ENCODE data around the gene ANO1. TPM values are rescaled to one million over a fixed set of nuclear protein-coding genes. Genes with fewer than 3 reads are reported as not detected.

The ANO1 gene
- total RNA-seq, result 0.89 and 1.1 TPM in 2 replicates

- Histone ChIP-seq H3K27me3 (ENCODE audit: control insufficient read depth, insufficient read depth, low read length) (peaks cover 45% of the 10 kb centered on the region), H3K36me3 (ENCODE audit: control insufficient read depth, insufficient read depth, low read length) (no peaks in the 10 kb centered on the region), H3K4me3 (ENCODE audit: low read depth, low read length) (no peak within 1 kb of the TSS)
- TF ChIP-seq CTCF (IDR thresholded peaks at IDR 0.05; ENCODE audit: insufficient read depth, low read length, poor library complexity, severe bottlenecking), result no peak
- no peak for DNase-seq (ENCODE audit: low read depth)
These were observed at the start of gene ANO1 for GRCh38 chr11:70078095-70078780. Gene ANO1, plus strand, starts transcription at chr11:70078317. Its CDS starts 290 bp downstream, at chr11:70078607.

- Histone ChIP-seq H3K36me3 (ENCODE audit: control insufficient read depth, insufficient read depth, low read length) (no peaks in the 10 kb centered on the region), H3K4me3 (ENCODE audit: low read depth, low read length) (no peak overlapping the region), H3K27me3 (ENCODE audit: control insufficient read depth, insufficient read depth, low read length) (no peaks in the 10 kb centered on the region)
- no peak for DNase-seq (ENCODE audit: low read depth)
- TF ChIP-seq CTCF (IDR thresholded peaks at IDR 0.05; ENCODE audit: insufficient read depth, low read length, poor library complexity, severe bottlenecking), result no peak
These were observed 48.8 kb upstream of the ANO1 start for GRCh38 chr11:70029115-70029860.

- TF ChIP-seq CTCF (IDR thresholded peaks at IDR 0.05; ENCODE audit: insufficient read depth, low read length, poor library complexity, severe bottlenecking), result no peak
- no peaks in the 10 kb centered on the region for H3K36me3 ChIP-seq (ENCODE audit: control insufficient read depth, insufficient read depth, low read length)
- no peaks in the 10 kb centered on the region for H3K27me3 ChIP-seq (ENCODE audit: control insufficient read depth, insufficient read depth, low read length)
- no peak overlapping the region for H3K4me3 ChIP-seq (ENCODE audit: low read depth, low read length)
- DNase-seq (ENCODE audit: low read depth), result no peak
These were observed 48.2 kb upstream of the ANO1 start for GRCh38 chr11:70029861-70030380.

- H3K4me3 ChIP-seq (ENCODE audit: low read depth, low read length), result no peak overlapping the region
- H3K36me3 ChIP-seq (ENCODE audit: control insufficient read depth, insufficient read depth, low read length), result no peaks in the 10 kb centered on the region
- H3K27me3 ChIP-seq (ENCODE audit: control insufficient read depth, insufficient read depth, low read length), result no peaks in the 10 kb centered on the region
- no peak for TF ChIP-seq CTCF (IDR thresholded peaks at IDR 0.05; ENCODE audit: insufficient read depth, low read length, poor library complexity, severe bottlenecking)
- no peak for DNase-seq (ENCODE audit: low read depth)
These were observed 47.7 kb upstream of the ANO1 start for GRCh38 chr11:70030412-70030811.

- Histone ChIP-seq H3K27me3 (ENCODE audit: control insufficient read depth, insufficient read depth, low read length) (no peaks in the 10 kb centered on the region), H3K4me3 (ENCODE audit: low read depth, low read length) (no peak overlapping the region), H3K36me3 (ENCODE audit: control insufficient read depth, insufficient read depth, low read length) (no peaks in the 10 kb centered on the region)
- no peak for TF ChIP-seq CTCF (IDR thresholded peaks at IDR 0.05; ENCODE audit: insufficient read depth, low read length, poor library complexity, severe bottlenecking)
- no peak for DNase-seq (ENCODE audit: low read depth)
These were observed 46.3 kb upstream of the ANO1 start for GRCh38 chr11:70031631-70032469.
